ENCODE results near the gene NLRP8.

- TF ChIP-seq, protein P1, sequence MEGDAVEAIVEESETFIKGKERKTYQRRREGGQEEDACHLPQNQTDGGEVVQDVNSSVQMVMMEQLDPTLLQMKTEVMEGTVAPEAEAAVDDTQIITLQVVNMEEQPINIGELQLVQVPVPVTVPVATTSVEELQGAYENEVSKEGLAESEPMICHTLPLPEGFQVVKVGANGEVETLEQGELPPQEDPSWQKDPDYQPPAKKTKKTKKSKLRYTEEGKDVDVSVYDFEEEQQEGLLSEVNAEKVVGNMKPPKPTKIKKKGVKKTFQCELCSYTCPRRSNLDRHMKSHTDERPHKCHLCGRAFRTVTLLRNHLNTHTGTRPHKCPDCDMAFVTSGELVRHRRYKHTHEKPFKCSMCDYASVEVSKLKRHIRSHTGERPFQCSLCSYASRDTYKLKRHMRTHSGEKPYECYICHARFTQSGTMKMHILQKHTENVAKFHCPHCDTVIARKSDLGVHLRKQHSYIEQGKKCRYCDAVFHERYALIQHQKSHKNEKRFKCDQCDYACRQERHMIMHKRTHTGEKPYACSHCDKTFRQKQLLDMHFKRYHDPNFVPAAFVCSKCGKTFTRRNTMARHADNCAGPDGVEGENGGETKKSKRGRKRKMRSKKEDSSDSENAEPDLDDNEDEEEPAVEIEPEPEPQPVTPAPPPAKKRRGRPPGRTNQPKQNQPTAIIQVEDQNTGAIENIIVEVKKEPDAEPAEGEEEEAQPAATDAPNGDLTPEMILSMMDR (conservative IDR thresholded peaks at IDR 0.05 in 1 of 2, IDR thresholded peaks at IDR 0.05 in 1 of 2; ENCODE audit: low read depth in 1 of 2, low read length in 2 of 2): no peak
- no peak for TF ChIP-seq EZH2 (IDR thresholded peaks at IDR 0.05; ENCODE audit: low read length, missing control alignments)
These were observed 38.9 kb downstream of the NLRP8 start, which contains the start of gene NLRP5 for GRCh38 chr19:55986487-55986886.

Data from fibroblast of lung (primary cell).